Stimulated activated CD4-positive, alpha-beta T cell treated with anti-CD3 and anti-CD28 coated beads, TNF-alpha, amount 100 ng/mL, for 4 hours (primary cell): Measurements from ENCODE around the gene SCRN3.
"Not testable (repeated sequence)": the region's sequence is repeated elsewhere in the genome, so short reads cannot be mapped to it uniquely, and the experiment has no call there.

Source experiments
- DNase-seq, 3 experiments: peaks; one replicate each; pipeline ENCODE4 v3.0.0-alpha.2; 2020; ENCODE audit warnings: low read depth in 3 of 3

Gene SCRN3

GRCh38 chr2:174395284-174395968 is at the start of gene SCRN3:
Gene SCRN3 (plus strand): TSS chr2:174395730. CDS start chr2:174398284, 2,554 bp downstream.
- DNase-seq = peak; percentile 41 to 46 (median 43)

DNA sequence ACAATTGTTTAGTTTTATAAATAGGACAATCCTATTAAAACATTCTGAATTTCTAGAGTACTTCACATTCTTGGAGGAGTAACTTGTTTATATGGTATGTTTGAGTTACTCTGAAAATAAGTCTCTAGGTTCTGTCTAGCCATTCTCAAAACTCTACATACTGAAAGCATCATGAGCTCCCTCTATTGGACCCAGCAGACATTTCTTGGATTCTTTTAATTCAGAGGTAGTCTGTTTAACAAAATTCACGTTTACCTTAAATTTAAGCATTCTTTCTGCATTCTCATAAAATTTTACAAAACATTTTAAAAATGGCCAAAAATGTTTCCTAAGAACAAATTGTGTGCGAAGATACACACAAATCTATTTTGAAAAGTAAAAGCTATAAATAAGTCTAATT is 45.5 kb upstream of the SCRN3 start:
- DNase-seq = no peak

- DNase-seq = no peak
Observed at GRCh38 chr2:174350593-174351181, 44.8 kb upstream of the SCRN3 start.

DNA sequence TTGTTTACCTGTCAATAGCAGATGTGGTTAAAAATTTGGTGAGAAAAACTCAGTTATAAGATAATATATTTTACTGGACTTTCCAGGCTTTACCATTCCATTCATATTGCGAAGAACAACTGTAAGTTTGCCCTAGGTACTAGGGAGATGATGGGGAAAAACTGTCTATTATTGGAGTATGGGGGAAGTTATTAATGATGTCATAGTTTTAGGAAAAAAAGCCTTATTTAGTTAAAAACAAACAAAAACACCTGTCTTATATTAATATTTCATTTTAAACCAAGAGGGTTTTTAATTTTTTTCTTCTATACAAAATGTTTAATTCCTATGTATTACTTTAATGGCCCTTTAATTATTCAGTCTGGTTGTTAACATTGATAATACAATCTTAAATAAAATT is 42.5 kb upstream of the SCRN3 start:
- DNase-seq = no peak

DNA sequence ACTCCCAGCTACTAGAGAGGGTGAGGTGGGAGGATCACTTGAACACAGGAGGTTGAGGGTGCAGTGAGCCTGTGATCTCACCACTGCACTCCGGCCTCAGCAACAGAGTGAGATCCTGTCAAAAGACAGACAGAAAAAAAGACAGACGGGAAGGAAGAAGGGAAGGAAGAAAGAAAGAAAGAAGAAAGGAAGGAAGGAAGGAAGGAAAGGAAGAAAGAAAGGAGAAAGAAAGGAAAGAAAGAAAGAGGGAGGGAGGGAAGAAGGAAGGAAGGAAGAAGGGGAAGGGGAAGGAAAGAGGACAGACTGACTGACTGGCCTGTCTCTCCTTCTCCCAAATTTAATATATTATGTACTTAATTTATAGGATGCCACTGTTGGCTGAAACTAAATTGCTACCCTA is 39.2 kb upstream of the SCRN3 start:
- no peak for DNase-seq

- not testable (repeated sequence) for DNase-seq
Observed at GRCh38 chr2:174359663-174360062, 35.9 kb upstream of the SCRN3 start.

GRCh38 chr2:174362949-174363348 is 32.6 kb upstream of the SCRN3 start:
- DNase-seq = no peak

DNA sequence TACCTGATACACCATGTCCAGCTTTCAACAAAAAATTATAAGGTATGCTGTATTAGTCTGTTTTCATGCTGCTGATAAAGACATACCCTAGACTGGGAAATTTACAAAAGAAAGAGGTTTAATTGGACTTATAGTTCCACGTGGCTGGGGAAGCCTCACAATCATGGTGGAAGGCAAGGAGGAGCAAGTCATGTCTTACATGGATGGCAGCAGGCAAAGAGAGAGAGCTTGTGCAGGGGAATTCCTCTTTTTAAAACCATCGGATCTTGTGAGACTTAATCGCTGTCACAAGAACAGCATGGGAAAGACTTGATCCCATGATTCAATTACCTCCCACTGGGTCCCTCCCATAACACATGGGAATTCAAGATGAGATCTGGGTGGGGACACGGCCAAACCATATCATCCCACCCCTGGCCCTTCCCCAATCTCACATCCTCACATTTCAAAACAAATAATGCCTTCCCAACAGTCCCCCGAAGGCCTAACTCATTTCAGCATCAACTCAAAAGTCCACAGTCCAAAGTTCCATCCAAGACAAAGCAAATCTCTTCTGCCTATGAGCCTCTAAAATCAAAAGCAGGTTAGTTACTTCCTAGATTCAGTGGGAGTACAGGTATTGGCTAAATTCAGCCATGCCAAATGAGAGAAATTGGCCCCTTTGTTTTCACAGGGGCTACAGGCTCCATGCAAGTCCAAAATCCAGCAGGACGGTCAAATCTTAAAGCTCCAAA is 31.9 kb upstream of the SCRN3 start:
- DNase-seq = not testable (repeated sequence)

- no peak for DNase-seq
Observed at GRCh38 chr2:174364628-174365027, 30.9 kb upstream of the SCRN3 start.

- no peak for DNase-seq
Observed at GRCh38 chr2:174365571-174365970, 30.0 kb upstream of the SCRN3 start.

DNA sequence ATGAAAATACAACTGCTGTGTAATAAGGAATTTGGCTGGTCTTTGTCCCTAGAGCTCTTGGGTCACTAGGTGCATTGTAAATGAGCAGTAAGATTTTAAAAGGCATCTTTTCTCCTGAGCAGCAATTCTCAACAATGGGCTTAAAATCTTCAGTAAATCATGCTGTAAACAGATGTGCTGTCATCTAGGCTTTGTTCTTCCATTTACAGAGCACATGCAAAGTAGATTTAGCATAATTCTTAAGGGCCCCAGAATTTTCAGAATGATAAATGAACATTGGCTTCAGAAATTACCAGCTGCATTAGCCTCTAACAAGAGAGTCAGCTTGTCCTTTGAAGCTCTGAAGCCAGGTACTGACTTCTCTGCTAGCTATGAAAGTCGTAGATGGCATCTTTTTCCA is 26.8 kb upstream of the SCRN3 start:
- no peak for DNase-seq

- DNase-seq = no peak
Observed at GRCh38 chr2:174376967-174377366, 18.6 kb upstream of the SCRN3 start.

DNA sequence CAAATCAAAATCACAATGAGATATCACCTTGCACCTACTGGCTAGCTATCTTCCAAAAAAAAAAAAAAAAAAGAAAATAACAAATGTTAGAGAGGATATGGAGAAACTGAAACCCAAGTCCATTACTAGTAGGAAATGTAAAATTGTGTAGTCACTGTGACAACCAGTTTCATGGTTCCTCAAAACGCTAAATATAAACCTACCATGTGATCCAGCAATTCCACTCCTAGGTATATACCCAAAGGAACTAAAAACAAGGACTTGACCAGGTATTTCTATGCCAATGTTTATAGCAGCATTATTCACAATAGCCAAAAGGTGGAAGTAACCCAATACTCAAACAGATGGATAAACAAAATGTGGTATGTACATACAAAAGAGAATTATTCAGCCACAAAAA is 11.7 kb upstream of the SCRN3 start:
- no peak for DNase-seq

GRCh38 chr2:174385201-174385600 is 10.3 kb upstream of the SCRN3 start:
- DNase-seq = no peak

DNA sequence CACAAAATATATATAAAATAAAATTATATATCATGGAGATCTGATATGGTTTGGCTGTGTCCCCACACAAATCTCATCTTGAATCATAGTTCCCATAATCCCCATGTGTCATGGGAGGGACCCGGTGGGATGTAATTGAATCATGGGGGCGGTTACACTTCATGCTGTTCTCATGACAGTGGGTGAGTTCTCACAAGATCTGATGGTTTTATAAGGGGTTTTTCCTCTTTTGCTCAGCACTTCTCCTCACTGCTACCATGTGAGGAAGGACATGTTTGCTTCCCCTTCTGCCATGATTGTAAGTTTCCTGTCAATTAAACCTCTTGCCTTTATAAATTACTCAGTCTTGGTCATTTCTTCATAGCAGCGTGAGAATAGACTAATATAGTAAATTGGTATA is 6.8 kb upstream of the SCRN3 start:
- DNase-seq = not testable (repeated sequence)

DNA sequence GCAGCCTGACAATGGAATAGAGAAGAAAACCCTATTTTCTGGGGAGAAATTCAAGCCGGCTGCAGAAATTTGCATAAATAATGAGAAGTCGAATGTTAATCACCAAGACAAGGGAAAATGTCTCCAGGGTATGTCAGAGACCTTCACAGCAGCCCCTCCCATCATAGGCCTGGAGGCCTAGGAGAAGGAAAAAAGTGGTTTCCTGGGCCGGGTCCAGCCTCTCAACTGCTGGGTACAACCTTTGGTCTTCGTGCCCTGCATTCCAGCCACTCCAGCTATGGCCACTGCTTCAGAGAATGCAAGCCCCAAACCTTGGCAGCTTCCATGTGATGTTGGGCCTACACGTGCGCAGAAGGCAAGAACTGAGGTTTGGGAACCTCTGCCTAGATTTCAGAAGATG is 6.0 kb upstream of the SCRN3 start:
- DNase-seq = no peak

GRCh38 chr2:174390303-174390702 is 5.2 kb upstream of the SCRN3 start:
- DNase-seq = not testable (repeated sequence)

DNA sequence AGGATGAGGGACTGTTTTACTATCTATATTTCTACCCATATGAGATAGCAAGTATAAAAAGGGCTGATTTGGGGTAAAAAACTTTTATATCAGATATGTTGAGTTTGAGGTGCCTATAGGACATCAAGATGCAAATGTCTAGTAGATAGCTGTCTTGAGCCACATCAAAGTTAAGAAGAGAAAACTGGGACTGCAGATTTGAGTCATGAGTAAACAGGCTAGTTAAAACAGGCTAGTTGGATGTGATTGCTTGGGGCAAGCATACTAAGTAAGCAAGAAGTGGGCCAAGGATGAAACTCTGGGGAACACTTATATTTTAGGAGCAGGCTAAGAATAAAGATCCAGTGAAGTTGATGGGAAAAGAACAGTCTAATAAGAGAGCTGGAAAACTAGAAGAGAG is 2.8 kb upstream of the SCRN3 start:
- DNase-seq = no peak

GRCh38 chr2:174395969-174396630 is 570 bp downstream of the SCRN3 start:
- no peak for DNase-seq

DNA sequence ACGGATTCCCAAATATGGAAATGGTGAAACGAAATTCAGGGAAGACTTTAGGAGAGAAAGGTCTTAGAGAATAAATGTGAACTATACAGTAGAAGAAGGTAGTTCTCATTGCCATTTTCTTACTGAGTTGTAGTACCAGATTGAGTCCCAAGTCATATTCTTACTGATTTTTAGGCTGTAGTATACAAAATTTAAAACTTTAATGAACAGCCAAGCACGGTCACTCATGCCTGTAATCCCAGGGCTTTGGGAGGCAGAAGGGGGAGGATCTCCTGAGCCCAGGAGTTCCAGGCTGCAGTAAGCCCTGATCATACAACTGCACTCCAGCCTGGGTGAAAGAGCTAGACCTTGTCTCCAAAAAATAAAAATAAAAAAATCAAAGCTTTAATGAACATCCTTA is 2.2 kb downstream of the SCRN3 start:
- DNase-seq = no peak

GRCh38 chr2:174399171-174399570 is 3.6 kb downstream of the SCRN3 start:
- no peak for DNase-seq

GRCh38 chr2:174400853-174401252 is 5.3 kb downstream of the SCRN3 start:
- no peak for DNase-seq

- DNase-seq = no peak
Observed at GRCh38 chr2:174403628-174404027, 8.1 kb downstream of the SCRN3 start.
